Activated T-cell treated with anti-CD3 and anti-CD28 coated beads for 4 hours (primary cell): ENCODE data around the gene CDK17.
"Not testable (repeated sequence)": the region's sequence is repeated elsewhere in the genome, so short reads cannot be mapped to it uniquely, and the experiment has no call there.

Experiments
- DNase-seq: peaks from one replicate; pipeline ENCODE4 v3.0.0-alpha.2; 2020

Gene CDK17

GRCh38 chr12:96416033-96416799, 16.0 kb upstream of the CDK17 start:
- no peak for DNase-seq

- no peak for DNase-seq
Observed at GRCh38 chr12:96414637-96415036, 14.4 kb upstream of the CDK17 start.

GRCh38 chr12:96412431-96412830, 12.2 kb upstream of the CDK17 start:
- DNase-seq: no peak

GRCh38 chr12:96409731-96410130, 9.5 kb upstream of the CDK17 start:
- DNase-seq: no peak

GRCh38 chr12:96408993-96409392, 8.8 kb upstream of the CDK17 start:
- DNase-seq: no peak

- not testable (repeated sequence) for DNase-seq
Observed at GRCh38 chr12:96407429-96408097, 7.3 kb upstream of the CDK17 start.

GRCh38 chr12:96404696-96405095, 4.5 kb upstream of the CDK17 start:
- no peak for DNase-seq

- DNase-seq: no peak
Observed at GRCh38 chr12:96403870-96404269, 3.6 kb upstream of the CDK17 start.

- not testable (repeated sequence) for DNase-seq
Observed at GRCh38 chr12:96402522-96402921, 2.3 kb upstream of the CDK17 start.

GRCh38 chr12:96402061-96402460, 1.8 kb upstream of the CDK17 start:
- no peak for DNase-seq

GRCh38 chr12:96401076-96401871, 1.0 kb upstream of the CDK17 start:
- DNase-seq: no peak

GRCh38 chr12:96400631-96401075, 414 bp upstream of the CDK17 start:
- DNase-seq: no peak

GRCh38 chr12:96399120-96399918, 920 bp downstream of the CDK17 start:
- peak; percentile 72 for DNase-seq

GRCh38 chr12:96398424-96399119, 1.7 kb downstream of the CDK17 start:
- DNase-seq: no peak

- no peak for DNase-seq
Observed at GRCh38 chr12:96397756-96398423, 2.3 kb downstream of the CDK17 start.

- no peak for DNase-seq
Observed at GRCh38 chr12:96396914-96397313, 3.3 kb downstream of the CDK17 start.

- no peak for DNase-seq
Observed at GRCh38 chr12:96396209-96396608, 4.0 kb downstream of the CDK17 start.

GRCh38 chr12:96395236-96395635, 5.0 kb downstream of the CDK17 start:
- DNase-seq: no peak

- DNase-seq: not testable (repeated sequence)
Observed at GRCh38 chr12:96393229-96393628, 7.0 kb downstream of the CDK17 start.

- no peak for DNase-seq
Observed at GRCh38 chr12:96392397-96392796, 7.8 kb downstream of the CDK17 start.

- DNase-seq: no peak
Observed at GRCh38 chr12:96387981-96388380, 12.3 kb downstream of the CDK17 start.

GRCh38 chr12:96386794-96387193, 13.4 kb downstream of the CDK17 start:
- no peak for DNase-seq
